Measurements from ENCODE around the gene MRPL39. TPM values are rescaled to one million over a fixed set of nuclear protein-coding genes. Genes with fewer than 3 reads are reported as not detected.

MRPL39 gene
- total and polyA plus RNA-seq, 2 donors (not counting 3 experiments of a cell fraction or from before 2014, with no cell fraction given) = 10.4 to 25.2 TPM

GRCh38 chr21:25640943-25641292, 33.6 kb upstream of the MRPL39 start:
- Histone ChIP-seq H3K27me3 (ENCODE audit: control insufficient read depth in 2 of 2, insufficient read depth in 2 of 2, low read length in 2 of 2) (peaks cover 16 to 38% of the 10 kb centered on the region in 2 experiments), H3K9me3 (replicated peaks; ENCODE audit: control insufficient read depth, insufficient read depth, low read length) (no peaks in the 10 kb centered on the region), H3K27ac (ENCODE audit: insufficient read depth, low read depth, low read length) (no peak overlapping the region), H2AFZ (ENCODE audit: low read depth, low read length) (no peak overlapping the region), H3K4me3 (replicated peaks in 1 of 3; ENCODE audit: insufficient read depth in 1 of 3, low read depth in 1 of 3, low read length in 3 of 3) (no peak overlapping the region), H4K20me1 (replicated peaks; ENCODE audit: control insufficient read depth, extremely low read depth, insufficient read depth, low read length) (no peaks in the 10 kb centered on the region), H3K4me2 (ENCODE audit: insufficient read depth, low read length) (no peak overlapping the region), H3K9ac (replicated peaks; ENCODE audit: extremely low read depth, insufficient read depth, low read length) (no peak overlapping the region), H3K9me1 (replicated peaks; ENCODE audit: control insufficient read depth, extremely low read depth, insufficient read depth, low read length) (no peaks in the 10 kb centered on the region), H3K79me2 (ENCODE audit: control insufficient read depth, insufficient read depth, low read length) (no peaks in the 10 kb centered on the region), H3K36me3 (ENCODE audit: control insufficient read depth in 2 of 2, extremely low read depth in 1 of 2, insufficient read depth in 2 of 2, low read length in 2 of 2) (no peaks in the 10 kb centered on the region), H3K4me1 (ENCODE audit: control insufficient read depth, extremely low read depth, insufficient read depth, low read length) (peaks cover 12% of the 10 kb centered on the region)
- FAIRE-seq (no peak), DNase-seq (ENCODE audit: low read depth, low spot score) (no peak)
- BruUV-seq (replicated peaks) = no TSS peak
- dilution Hi-C loops (cut with MboI; ENCODE audit: extremely low pct_ligation_motif_present, low sequenced_read_pairs) = no loop called here
- TF ChIP-seq GATA2 (IDR thresholded peaks at IDR 0.05; ENCODE audit: insufficient read depth, insufficient read length, low read depth, low read length) = no peak
- TF ChIP-seq POLR2A (IDR thresholded peaks at IDR 0.05; ENCODE audit: low read depth, low read length) = no peak
- no peak for TF ChIP-seq JUN (IDR thresholded peaks at IDR 0.05; ENCODE audit: borderline replicate concordance, insufficient read depth, insufficient read length, low read depth)
- no peak for TF ChIP-seq EZH2 (IDR thresholded peaks at IDR 0.05; ENCODE audit: borderline replicate concordance, low read depth, low read length, severe bottlenecking)
- TF ChIP-seq FOS (IDR thresholded peaks at IDR 0.05; ENCODE audit: borderline replicate concordance, insufficient read depth, low read length) = no peak
- no peak for TF ChIP-seq CTCF (IDR thresholded peaks at IDR 0.05; ENCODE audit: extremely low read depth in 1 of 2, insufficient read depth in 1 of 2, low read depth in 1 of 2, low read length in 2 of 2)
- no peak for TF ChIP-seq MAX (IDR thresholded peaks at IDR 0.05; ENCODE audit: insufficient read depth, insufficient read length)
- TF ChIP-seq POLR2AphosphoS5 (IDR thresholded peaks at IDR 0.05; ENCODE audit: insufficient read depth, low read depth, low read length) = no peak
- no peak for TF ChIP-seq MYC (IDR thresholded peaks at IDR 0.05; ENCODE audit: low read depth, low read length)
- CTCF ChIA-PET = no interaction called here
- intact Hi-C loops (cut with micrococcal nuclease) = no loop called here
- POLR2A ChIA-PET = no interaction called here

All from endothelial cell of umbilical vein (primary cell).